ENCODE measurements around the gene HOXD10. TPM values are rescaled to one million over a fixed set of nuclear protein-coding genes. Genes with fewer than 3 reads are reported as not detected.

The HOXD10 gene
- total RNA-seq, 2 donors from 2014 or later = 10.4 to 32.5 TPM

- Histone ChIP-seq H3K4me3 (no peak overlapping the region), H3K27me3 (replicated peaks; ENCODE audit: insufficient read depth) (peaks cover 17% of the 10 kb centered on the region), H3K27ac (no peak overlapping the region)
Observed at GRCh38 chr2:176110415-176111308, 5.9 kb upstream of the HOXD10 start.

DNA sequence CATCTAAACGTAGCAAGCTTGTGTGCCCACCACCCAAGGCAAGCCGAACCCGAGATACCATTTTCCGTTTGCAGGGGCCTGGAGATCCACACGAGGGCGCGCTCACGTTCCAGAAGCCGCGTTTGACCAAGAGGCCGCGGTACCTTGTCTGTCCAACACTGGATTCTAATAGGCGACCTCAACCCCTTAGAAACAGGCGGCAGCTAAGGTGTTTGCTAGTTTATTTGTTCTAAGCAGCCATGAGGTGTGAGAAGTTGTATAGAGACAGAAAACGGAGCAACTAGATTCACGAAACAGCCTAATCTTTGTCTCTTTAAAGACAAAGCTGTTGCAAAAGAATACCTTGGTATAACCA lies 5.3 kb upstream of the HOXD10 start:
- Histone ChIP-seq H3K9me3 (no peaks in the 10 kb centered on the region), H3K27ac (peak overlapping the region in 1 of 2 donors; percentile 4), H3K4me3 (no peak overlapping the region), H3K36me3 (no peaks in the 10 kb centered on the region), H3K4me1 (replicated peaks) (no peaks in the 10 kb centered on the region), H3K27me3 (replicated peaks; ENCODE audit: insufficient read depth) (peaks cover 15% of the 10 kb centered on the region)
- intact Hi-C loops (cut with DNase I) = no loop called here
- 16% methylated on average over 16 of the region's 16 CpGs for WGBS
- peak; percentile 40 for TF ChIP-seq POLR2AphosphoS5 (IDR thresholded peaks at IDR 0.05)
- peak in 3 of 4 experiments; percentile 39 to 52 (median 50) for TF ChIP-seq CTCF (IDR thresholded peaks at IDR 0.05)
- TF ChIP-seq POLR2A (IDR thresholded peaks at IDR 0.05) = no peak
- DNase-seq (ENCODE audit: low spot score) = no peak

More at GRCh38 chr2:176110415-176111308, 5.9 kb upstream of the HOXD10 start:
- Histone ChIP-seq H3K4me1 (replicated peaks) (no peaks in the 10 kb centered on the region), H3K36me3 (no peaks in the 10 kb centered on the region), H3K9me3 (no peaks in the 10 kb centered on the region)
- no peak for TF ChIP-seq POLR2A (IDR thresholded peaks at IDR 0.05)
- no peak for TF ChIP-seq POLR2AphosphoS5 (IDR thresholded peaks at IDR 0.05)
- TF ChIP-seq CTCF (IDR thresholded peaks at IDR 0.05) = no peak
- WGBS = 31% methylated on average over 7 of the region's 7 CpGs
- DNase-seq (ENCODE audit: low spot score) = no peak
- intact Hi-C loops (cut with DNase I) = no loop called here

DNA sequence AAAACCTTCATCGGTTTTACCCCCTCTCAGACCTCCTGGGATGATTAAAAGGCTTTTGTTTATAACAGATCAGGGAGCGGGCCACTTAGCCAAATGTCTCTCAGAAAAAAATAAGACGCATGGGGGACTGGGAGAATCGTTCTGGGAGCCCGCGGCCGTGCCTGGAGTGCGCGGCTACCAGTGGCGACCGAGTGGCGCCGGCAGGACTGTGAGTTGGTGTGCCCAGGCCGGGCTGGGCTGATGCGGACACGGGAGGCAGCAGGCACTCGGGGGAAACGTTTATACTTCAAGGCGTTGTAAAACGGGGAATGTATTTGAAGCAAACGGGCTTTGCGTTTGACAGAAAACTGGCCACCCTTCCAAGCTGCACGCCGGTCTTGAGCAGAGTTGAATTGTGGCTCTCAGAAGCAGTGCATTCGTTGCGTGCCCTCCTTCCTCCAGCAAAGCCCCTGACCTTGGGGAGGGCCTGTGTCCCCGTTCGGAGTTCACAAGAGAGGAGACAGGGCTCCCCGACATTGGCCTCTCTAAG lies 4.7 kb upstream of the HOXD10 start:
- no peak for DNase-seq (ENCODE audit: low spot score)
- intact Hi-C loops (cut with DNase I) = no loop called here
- Histone ChIP-seq H3K4me3 (peak overlapping the region; percentile 1 to 8), H3K27me3 (replicated peaks; ENCODE audit: insufficient read depth) (peaks cover 12% of the 10 kb centered on the region), H3K27ac (peak overlapping the region in 1 of 2 donors; percentile 6), H3K4me1 (replicated peaks) (no peaks in the 10 kb centered on the region), H3K36me3 (no peaks in the 10 kb centered on the region), H3K9me3 (no peaks in the 10 kb centered on the region)
- WGBS = 28% methylated on average over 29 of the region's 29 CpGs
- TF ChIP-seq CTCF (IDR thresholded peaks at IDR 0.05) (no peak), POLR2A (IDR thresholded peaks at IDR 0.05) (no peak), POLR2AphosphoS5 (IDR thresholded peaks at IDR 0.05) (no peak)

DNA sequence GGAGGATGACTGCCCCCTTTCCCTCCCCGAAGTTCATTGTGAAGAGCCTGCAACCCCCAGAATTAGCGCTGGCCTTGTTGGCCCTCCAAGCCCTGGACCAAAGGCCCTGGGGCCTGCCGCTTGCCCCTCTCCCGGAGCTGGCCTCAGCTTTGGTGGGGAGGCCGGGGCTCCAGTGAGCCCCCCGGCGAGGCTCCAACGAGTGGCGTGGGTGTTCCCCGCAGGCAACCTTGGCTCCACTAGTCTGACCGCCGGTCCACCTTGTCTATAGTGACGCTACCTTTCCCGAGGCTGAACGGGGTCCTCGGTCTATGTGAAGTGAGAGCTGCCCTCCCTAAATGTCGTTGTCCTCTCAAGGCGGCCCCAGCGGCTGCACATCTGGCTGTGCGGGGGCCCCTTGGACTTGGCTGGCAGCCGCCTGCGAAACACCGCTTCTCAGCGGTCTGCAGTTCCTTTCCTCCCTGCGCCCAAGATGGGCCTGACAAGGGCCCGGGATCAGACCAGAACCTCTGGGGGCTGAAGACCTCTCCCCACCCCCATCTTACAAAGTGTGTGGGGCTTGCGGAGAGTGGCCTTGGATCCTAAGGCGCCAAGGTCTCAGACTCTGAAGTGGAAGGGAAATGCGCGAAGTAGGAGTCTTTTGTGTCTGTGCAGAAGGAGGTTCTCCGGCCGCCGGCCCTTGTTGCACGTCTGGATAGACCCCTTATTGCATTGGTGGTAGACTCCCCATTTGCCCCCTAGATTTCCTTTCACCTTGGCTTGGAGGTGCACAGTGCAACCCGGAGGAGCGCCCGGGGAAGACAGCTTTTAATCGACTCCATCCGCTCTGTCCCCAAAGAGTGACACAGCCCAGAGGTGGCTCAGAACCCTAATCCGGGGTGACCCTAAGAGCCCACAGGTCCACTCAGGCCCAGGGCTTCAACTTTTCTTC lies 3.9 kb upstream of the HOXD10 start:
- Histone ChIP-seq H3K27ac (peak overlapping the region; percentile 6 to 15), H3K4me1 (replicated peaks) (no peaks in the 10 kb centered on the region), H3K27me3 (replicated peaks; ENCODE audit: insufficient read depth) (peaks cover 13% of the 10 kb centered on the region), H3K4me3 (peak overlapping the region; percentile 1 to 8), H3K36me3 (no peaks in the 10 kb centered on the region), H3K9me3 (no peaks in the 10 kb centered on the region)
- intact Hi-C loops (cut with DNase I) = no loop called here
- DNase-seq (ENCODE audit: low spot score) = no peak
- no peak for TF ChIP-seq POLR2AphosphoS5 (IDR thresholded peaks at IDR 0.05)
- TF ChIP-seq POLR2A (IDR thresholded peaks at IDR 0.05) = no peak
- no peak for TF ChIP-seq CTCF (IDR thresholded peaks at IDR 0.05)
- 37% methylated on average over 37 of the region's 40 CpGs for WGBS
